Erythroblast (primary cell): ENCODE data around the gene ZNF813.
"Not testable (repeated sequence)": the region's sequence is repeated elsewhere in the genome, so short reads cannot be mapped to it uniquely, and the experiment has no call there.

Experiments
- GATA1 ChIP-seq: IDR thresholded peaks from 2 replicates; pipeline ENCODE4 v1.6.1; 2011; ENCODE audit warnings: low read depth, mild to moderate bottlenecking, control low read depth, low read length, moderate library complexity
- POLR2A ChIP-seq: IDR thresholded peaks from 2 replicates; pipeline ENCODE4 v1.6.1; 2011; ENCODE audit warnings: mild to moderate bottlenecking, low read length

DNA sequence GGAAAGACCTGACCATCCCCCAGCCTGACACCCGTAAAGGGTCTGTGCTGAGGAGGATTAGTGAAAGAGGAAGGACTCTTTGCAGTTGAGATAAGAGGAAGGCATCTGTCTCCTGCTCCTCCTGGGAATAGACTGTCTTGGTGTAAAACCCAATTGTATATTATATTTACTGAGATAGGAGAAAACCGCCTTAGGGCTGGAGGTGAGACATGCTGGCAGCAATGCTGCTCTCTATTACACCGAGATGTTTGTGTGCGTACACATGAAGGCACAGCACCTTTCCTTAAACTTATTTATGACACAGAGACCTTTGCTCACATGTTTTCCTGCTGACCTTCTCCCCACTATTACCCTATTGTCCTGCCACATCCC, 30.5 kb downstream of the ZNF813 start:
- not testable (repeated sequence) for TF ChIP-seq POLR2A, GATA1
